K562 (cell line): Measurements from ENCODE around the gene FGGY. TPM values are rescaled to one million over a fixed set of nuclear protein-coding genes. Genes with fewer than 3 reads are reported as not detected.

Source experiments
- BACH1 ChIP-seq: fragments of 200-800 bp; sonication (Bioruptor generic); IDR thresholded peaks from 2 replicates; pipeline ENCODE4 v1.6.1; 2016; ENCODE audit warnings: missing genetic modification characterization, missing compliant biosample characterization
- BRD9 ChIP-seq: fragments of 450-650 bp; IDR thresholded peaks from 2 replicates; pipeline ENCODE4 v1.6.1; 2018; ENCODE audit warnings: low read depth; ENCODE audit not compliant: partially characterized antibody
- CBFA2T3 ChIP-seq: fragments of 450-650 bp; IDR thresholded peaks from 2 replicates; pipeline ENCODE4 v1.6.1; 2017
- EP300 ChIP-seq: IDR thresholded peaks from 2 replicates; pipeline ENCODE4 v1.6.1; 2012; ENCODE audit warnings: low read length, improper control_type of control experiment
- HDAC1 ChIP-seq, 2 experiments: fragments of 450-650 bp; IDR thresholded peaks; 2 replicates each; pipeline ENCODE4 v1.6.1; 2016 to 2017; ENCODE audit warnings: inconsistent platforms in 1 of 2, mild to moderate bottlenecking in 1 of 2, moderate library complexity in 1 of 2
- LEF1 ChIP-seq: fragments of 450-650 bp; IDR thresholded peaks from 2 replicates; pipeline ENCODE4 v1.6.1; 2016; ENCODE audit warnings: mild to moderate bottlenecking
- NFIX ChIP-seq: fragments of 250-450 bp; sonication (Bioruptor Pico); IDR thresholded peaks from 2 replicates; pipeline ENCODE4 v1.4.0; 2020; ENCODE audit warnings: low read depth, mild to moderate bottlenecking, moderate library complexity
- NONO ChIP-seq, 2 experiments: fragments of 200-400 bp in 1 of 2; fragments of 450-650 bp in 1 of 2; formaldehyde crosslinking in 1 of 2; IDR thresholded peaks; 2 replicates each; pipeline ENCODE4 v1.6.1; 2017; ENCODE audit warnings: low read depth in 2 of 2, mild to moderate bottlenecking in 2 of 2, moderate library complexity in 2 of 2, low read length in 1 of 2
- NRF1 ChIP-seq, 2 experiments: fragments of 450-650 bp; IDR thresholded peaks in 1 of 2; conservative IDR thresholded peaks in 1 of 2; 2 replicates each; pipeline ENCODE4 v1.6.1; 2014; ENCODE audit warnings: mild to moderate bottlenecking in 2 of 2
- OTX1 ChIP-seq: fragments of 450-650 bp; formaldehyde crosslinking; IDR thresholded peaks from 2 replicates; pipeline ENCODE4 v1.4.0; 2022; ENCODE audit warnings: mild to moderate bottlenecking
- PTTG1 ChIP-seq: fragments of 450-650 bp; IDR thresholded peaks from 2 replicates; pipeline ENCODE4 v1.6.1; 2016; ENCODE audit warnings: low read depth, mild to moderate bottlenecking, missing genetic modification characterization, missing compliant biosample characterization
- RNF2 ChIP-seq: sonication (generic); IDR thresholded peaks from 2 replicates; pipeline ENCODE4 v1.6.1; 2016
- SIN3A ChIP-seq, 2 experiments: fragments of 150-350 bp in 1 of 2; IDR thresholded peaks; 2 replicates each; pipeline ENCODE4 v1.6.1; 2011 to 2016; ENCODE audit warnings: borderline replicate concordance in 2 of 2, low read depth in 2 of 2, low read length in 2 of 2, mild to moderate bottlenecking in 2 of 2, moderate library complexity in 2 of 2; ENCODE audit not compliant: control insufficient read depth in 1 of 2
- SMARCA4 ChIP-seq: fragments of 450-650 bp; IDR thresholded peaks from 2 replicates; pipeline ENCODE4 v1.6.1; 2016
- SREBF2 ChIP-seq: sonication (generic); formaldehyde crosslinking; IDR thresholded peaks from 2 replicates; pipeline ENCODE4 v1.4.0; 2020; ENCODE audit warnings: mild to moderate bottlenecking, missing genetic modification reagents
- TAF15 ChIP-seq: fragments of 200-400 bp; formaldehyde crosslinking; IDR thresholded peaks from 2 replicates; pipeline ENCODE4 v1.6.1; 2017; ENCODE audit warnings: mild to moderate bottlenecking, low read depth, low read length, moderate library complexity
- TCF7 ChIP-seq: sonication (generic); IDR thresholded peaks from 2 replicates; pipeline ENCODE4 v1.6.1; 2016; ENCODE audit warnings: antibody characterized with exemption, borderline replicate concordance
- TGIF2 ChIP-seq: sonication (generic); formaldehyde crosslinking; IDR thresholded peaks from 2 replicates; pipeline ENCODE4 v1.8.1; 2022; ENCODE audit warnings: mild to moderate bottlenecking, missing genetic modification reagents, moderate library complexity
- THRAP3 ChIP-seq: fragments of 450-650 bp; IDR thresholded peaks from 2 replicates; pipeline ENCODE4 v1.6.1; 2016; ENCODE audit warnings: mild to moderate bottlenecking, inconsistent platforms, borderline replicate concordance
- ZNF124 ChIP-seq: sonication (generic); formaldehyde crosslinking; IDR thresholded peaks from 2 replicates; pipeline ENCODE4 v1.8.1; 2022; ENCODE audit warnings: missing genetic modification reagents
- ZNF146 ChIP-seq: IDR thresholded peaks from one replicate; pipeline ENCODE4 v1.6.1; 2018; ENCODE audit warnings: missing compliant biosample characterization; ENCODE audit not compliant: unreplicated experiment
- ZNF324 ChIP-seq: fragments of 250-450 bp; sonication (Bioruptor Pico); IDR thresholded peaks from 2 replicates; pipeline ENCODE4 v1.4.0; 2020; ENCODE audit warnings: mild to moderate bottlenecking
- ZNF644 ChIP-seq: fragments of 200-800 bp; sonication (Bioruptor generic); IDR thresholded peaks from 2 replicates; pipeline ENCODE4 v1.6.1; 2016; ENCODE audit warnings: low read depth, missing genetic modification characterization, missing compliant biosample characterization
- ZNF699 ChIP-seq: fragments of 250-450 bp; sonication (Bioruptor Pico); IDR thresholded peaks from 2 replicates; pipeline ENCODE4 v1.8.0; 2021; ENCODE audit warnings: mild to moderate bottlenecking, moderate library complexity; ENCODE audit not compliant: insufficient replicate concordance
- polyA plus RNA-seq, 8 experiments: library from polyadenylated mRNA; depleted of rRNA in 4 of 8; stranded (reverse) in 5 of 8; unstranded in 3 of 8; fragments of >200 nt; fragmentation: Nextera tagmentation in 2 of 8; fragmentation: Illumina TruSeq in 1 of 8; extraction: Ambion mirVana in 2 of 8; extraction: Trizol in 1 of 8; gene quantifications; 2 replicates each; pipeline versions ENCODE4 v1.2.1 to v1.2.3, GENCODE V29; 2011 to 2014; ENCODE audit warnings: inconsistent platforms in 1 of 8, missing spikeins in 1 of 8
- total RNA-seq, 7 experiments: library from RNA; depleted of rRNA in 6 of 7; stranded (reverse); fragments of >200 nt in 6 of 7; fragmentation: Illumina TruSeq in 2 of 7; extraction: Trizol in 2 of 7; gene quantifications; 2 replicates each; pipeline versions ENCODE4 v1.2.1 to v1.2.3, GENCODE V29; 2011 to 2021; ENCODE audit warnings: low replicate concordance in 1 of 7
- TF ChIP-seq, protein P1 (sequence below): IDR thresholded peaks from 2 replicates; pipeline ENCODE4 v1.6.1; 2011; ENCODE audit warnings: borderline replicate concordance, low read depth, mild to moderate bottlenecking, moderate library complexity, low read length; ENCODE audit not compliant: insufficient read depth, poor library complexity, severe bottlenecking
- TF ChIP-seq, protein P2 (sequence below): fragments of 450-650 bp; formaldehyde crosslinking; IDR thresholded peaks from 2 replicates; pipeline ENCODE4 v1.4.0; 2022; ENCODE audit warnings: missing genetic modification characterization

The FGGY gene
- total and polyA plus RNA-seq, 9 of the 15 experiments (the other 6 are each of a cell fraction or from before 2014, with no cell fraction given), result 9.7 to 19.2 (median 12.6) TPM

DNA sequence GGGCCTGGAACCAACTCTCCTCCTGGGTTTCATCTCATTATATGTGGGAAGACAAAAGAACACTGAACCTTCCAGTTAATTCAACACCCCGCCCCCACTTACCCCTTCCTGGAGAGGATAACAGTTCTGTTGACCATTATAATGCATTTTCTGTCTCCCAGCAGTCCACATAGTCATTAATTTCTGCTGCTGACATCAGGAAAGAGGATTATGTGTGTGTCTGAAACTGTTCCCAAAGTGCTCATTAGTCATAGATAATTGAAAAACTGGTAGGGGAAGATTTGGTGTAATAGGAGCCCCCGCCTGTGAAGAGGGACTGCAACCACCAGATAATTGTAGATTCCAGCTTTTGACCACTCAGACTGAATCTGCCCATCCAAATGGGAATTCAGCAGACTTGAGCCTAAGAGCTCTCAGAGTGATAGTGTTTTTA is 208.7 kb downstream of the FGGY start (continued):
- TF ChIP-seq BACH1 (no peak), CBFA2T3 (peak; percentile 88), PTTG1 (tag) (no peak), ZNF324 (CRISPR knock-in tag) (no peak), ZNF699 (CRISPR knock-in tag) (no peak), TAF15 (no peak), TGIF2 (no peak), TCF7 (no peak), THRAP3 (no peak), NONO (IDR thresholded peaks at IDR 0.05; ENCODE audit: low read depth in 2 of 2, low read length in 1 of 2) (no peak), ZNF146 (CRISPR knock-in tag) (no peak), ZNF644 (tag) (no peak), ZNF124 (CRISPR knock-in tag) (no peak), LEF1 (peak; percentile 35; the same call in 1 of the 2 replicates), BRD9 (no peak), RNF2 (no peak), EP300 (peak; percentile 82), OTX1 (CRISPR knock-in tag) (no peak), HDAC1 (IDR thresholded peaks at IDR 0.05) (no peak), NRF1 (conservative IDR thresholded peaks at IDR 0.05 in 1 of 2, IDR thresholded peaks at IDR 0.05 in 1 of 2) (no peak), SIN3A (IDR thresholded peaks at IDR 0.05; ENCODE audit: borderline replicate concordance in 2 of 2, control insufficient read depth in 1 of 2, low read depth in 2 of 2, low read length in 2 of 2) (no peak), SMARCA4 (peak; percentile 82; the same call in 1 of the 2 replicates), NFIX (no peak), SREBF2 (CRISPR knock-in tag) (no peak)
- TF ChIP-seq, protein P1, sequence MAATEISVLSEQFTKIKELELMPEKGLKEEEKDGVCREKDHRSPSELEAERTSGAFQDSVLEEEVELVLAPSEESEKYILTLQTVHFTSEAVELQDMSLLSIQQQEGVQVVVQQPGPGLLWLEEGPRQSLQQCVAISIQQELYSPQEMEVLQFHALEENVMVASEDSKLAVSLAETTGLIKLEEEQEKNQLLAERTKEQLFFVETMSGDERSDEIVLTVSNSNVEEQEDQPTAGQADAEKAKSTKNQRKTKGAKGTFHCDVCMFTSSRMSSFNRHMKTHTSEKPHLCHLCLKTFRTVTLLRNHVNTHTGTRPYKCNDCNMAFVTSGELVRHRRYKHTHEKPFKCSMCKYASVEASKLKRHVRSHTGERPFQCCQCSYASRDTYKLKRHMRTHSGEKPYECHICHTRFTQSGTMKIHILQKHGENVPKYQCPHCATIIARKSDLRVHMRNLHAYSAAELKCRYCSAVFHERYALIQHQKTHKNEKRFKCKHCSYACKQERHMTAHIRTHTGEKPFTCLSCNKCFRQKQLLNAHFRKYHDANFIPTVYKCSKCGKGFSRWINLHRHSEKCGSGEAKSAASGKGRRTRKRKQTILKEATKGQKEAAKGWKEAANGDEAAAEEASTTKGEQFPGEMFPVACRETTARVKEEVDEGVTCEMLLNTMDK, result no peak
- TF ChIP-seq, protein P2, sequence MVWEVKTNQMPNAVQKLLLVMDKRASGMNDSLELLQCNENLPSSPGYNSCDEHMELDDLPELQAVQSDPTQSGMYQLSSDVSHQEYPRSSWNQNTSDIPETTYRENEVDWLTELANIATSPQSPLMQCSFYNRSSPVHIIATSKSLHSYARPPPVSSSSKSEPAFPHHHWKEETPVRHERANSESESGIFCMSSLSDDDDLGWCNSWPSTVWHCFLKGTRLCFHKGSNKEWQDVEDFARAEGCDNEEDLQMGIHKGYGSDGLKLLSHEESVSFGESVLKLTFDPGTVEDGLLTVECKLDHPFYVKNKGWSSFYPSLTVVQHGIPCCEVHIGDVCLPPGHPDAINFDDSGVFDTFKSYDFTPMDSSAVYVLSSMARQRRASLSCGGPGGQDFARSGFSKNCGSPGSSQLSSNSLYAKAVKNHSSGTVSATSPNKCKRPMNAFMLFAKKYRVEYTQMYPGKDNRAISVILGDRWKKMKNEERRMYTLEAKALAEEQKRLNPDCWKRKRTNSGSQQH (CRISPR knock-in tag), result no peak
